H1 (cell line): ENCODE data around the gene SYNPR. TPM values are rescaled to one million over a fixed set of nuclear protein-coding genes. Genes with fewer than 3 reads are reported as not detected.

Source experiments
- CTCF ChIA-PET: fragments of 300-600 bp; sonication (Branson Sonifier 250); formaldehyde crosslinking; loops from one replicate; lab custom pipeline; 2021; ENCODE audit not compliant: partially characterized antibody; lab: Charles Lee
- POLR2A ChIA-PET: fragments of 300-600 bp; sonication (Branson Sonifier 250); formaldehyde crosslinking; loops from one replicate; lab custom pipeline; 2021; ENCODE audit warnings: inconsistent platforms; ENCODE audit not compliant: partially characterized antibody; lab: Charles Lee
- DNase-seq, 2 experiments: peaks; one replicate each; pipeline versions ENCODE4 v3.0.0 to v3.0.0-alpha.2; 2010 to 2022; ENCODE audit warnings: low spot score in 2 of 2, low read depth in 1 of 2, mixed read lengths in 1 of 2
- FAIRE-seq: peaks from 2 replicates; lab custom pipeline; 2011; peaks lifted over from hg19 to GRCh38; lab: Jason Lieb, UNC
- H2AFZ ChIP-seq: 2 replicates; pipeline ENCODE4 v1.8.1; 2012; ENCODE audit warnings: low read length, inconsistent platforms
- H2AK5ac ChIP-seq: 2 replicates; pipeline ENCODE4 v1.6.1; 2013; ENCODE audit warnings: low read depth, low read length
- H2BK120ac ChIP-seq: replicated peaks from 2 replicates; pipeline ENCODE3; 2013; ENCODE audit warnings: low read depth, low read length, inconsistent platforms
- H2BK12ac ChIP-seq: 2 replicates; pipeline ENCODE4 v1.6.1; 2013; ENCODE audit warnings: low read depth, low read length
- H2BK15ac ChIP-seq: 2 replicates; pipeline ENCODE4 v1.6.1; 2013; ENCODE audit warnings: low read length
- H2BK20ac ChIP-seq: 2 replicates; pipeline ENCODE4 v1.6.1; 2013; ENCODE audit warnings: low read length
- H2BK5ac ChIP-seq: 2 replicates; pipeline ENCODE4 v1.6.1; 2013; ENCODE audit warnings: low read depth, low read length
- H3K14ac ChIP-seq: 2 replicates; pipeline ENCODE4 v1.6.1; 2013; ENCODE audit warnings: inconsistent platforms; ENCODE audit not compliant: insufficient read length
- H3K18ac ChIP-seq: 2 replicates; pipeline ENCODE4 v1.6.1; 2013; ENCODE audit warnings: low read length; ENCODE audit errors: extremely low read depth
- H3K23ac ChIP-seq: 2 replicates; pipeline ENCODE4 v1.6.1; 2013; ENCODE audit warnings: inconsistent platforms; ENCODE audit not compliant: insufficient read length
- H3K23me2 ChIP-seq: 2 replicates; pipeline ENCODE4 v1.6.1; 2013; ENCODE audit warnings: low read depth, low read length
- H3K27ac ChIP-seq: 2 replicates; pipeline ENCODE4 v1.6.1; 2011; ENCODE audit warnings: low read depth, low read length, inconsistent platforms
- H3K27me3 ChIP-seq, 4 experiments: replicated peaks in 1 of 4; 1 replicate in 1 of 4; 2 replicates in 3 of 4; pipeline versions ENCODE4 v1.6.1 to v1.8.1; 2011 to 2013; ENCODE audit warnings: low read length in 3 of 4, mild to moderate bottlenecking in 3 of 4, inconsistent platforms in 2 of 4, mixed read lengths in 2 of 4, moderate library complexity in 1 of 4; ENCODE audit not compliant: control insufficient read depth in 3 of 4, insufficient read depth in 3 of 4; ENCODE audit errors: extremely low read depth in 1 of 4
- H3K36me3 ChIP-seq, 4 experiments: 2 replicates each; pipeline versions ENCODE4 v1.6.1 to v1.8.1; 2011 to 2013; ENCODE audit warnings: mild to moderate bottlenecking in 4 of 4, low read length in 3 of 4, moderate library complexity in 2 of 4, control low read depth in 1 of 4, inconsistent platforms in 1 of 4; ENCODE audit not compliant: insufficient read depth in 4 of 4, control insufficient read depth in 2 of 4
- H3K4ac ChIP-seq: replicated peaks from 2 replicates; pipeline ENCODE3; 2013; ENCODE audit warnings: low read length, low read depth, mixed read lengths, inconsistent platforms; ENCODE audit not compliant: insufficient read length
- H3K4me1 ChIP-seq, 4 experiments: replicated peaks in 1 of 4; 1 replicate in 1 of 4; 2 replicates in 3 of 4; pipeline versions ENCODE4 v1.6.1 to v1.8.1; 2011 to 2013; ENCODE audit warnings: low read length in 3 of 4, inconsistent platforms in 2 of 4, mixed read lengths in 1 of 4; ENCODE audit not compliant: insufficient read depth in 4 of 4, control insufficient read depth in 3 of 4
- H3K4me2 ChIP-seq, 2 experiments: 2 replicates each; pipeline versions ENCODE4 v1.6.1 to v1.8.1; 2011 to 2013; ENCODE audit warnings: low read depth in 2 of 2, low read length in 2 of 2, control low read depth in 1 of 2, inconsistent platforms in 1 of 2, mild to moderate bottlenecking in 1 of 2; ENCODE audit not compliant: insufficient read depth in 1 of 2
- H3K4me3 ChIP-seq, 4 experiments: fragments of 200-600, 300-600 bp in 1 of 4; sonication (generic), shearing (Covaris generic), sonication (Bioruptor Twin) in 1 of 4; 2 replicates each; pipeline versions ENCODE4 v1.5.1 to v1.8.1; 2011 to 2016; ENCODE audit warnings: low read length in 4 of 4, low read depth in 3 of 4, control low read depth in 2 of 4, inconsistent platforms in 2 of 4, mild to moderate bottlenecking in 2 of 4, mixed read lengths in 1 of 4, moderate library complexity in 1 of 4; ENCODE audit not compliant: insufficient read depth in 2 of 4; ENCODE audit errors: extremely low read depth in 1 of 4
- H3K56ac ChIP-seq: replicated peaks from 2 replicates; pipeline ENCODE3; 2013; ENCODE audit warnings: low read depth, mild to moderate bottlenecking, mixed read lengths, low read length, inconsistent platforms; ENCODE audit not compliant: insufficient read length
- H3K79me1 ChIP-seq: 2 replicates; pipeline ENCODE4 v1.6.1; 2013; ENCODE audit warnings: low read depth, low read length, control low read depth
- H3K79me2 ChIP-seq, 2 experiments: 2 replicates each; pipeline versions ENCODE4 v1.6.1 to v1.8.1; 2012 to 2013; ENCODE audit warnings: low read length in 2 of 2, mild to moderate bottlenecking in 2 of 2, inconsistent platforms in 1 of 2; ENCODE audit not compliant: insufficient read depth in 2 of 2, control insufficient read depth in 1 of 2
- H3K9ac ChIP-seq, 4 experiments: replicated peaks in 1 of 4; 1 replicate in 1 of 4; 2 replicates in 3 of 4; pipeline versions ENCODE4 v1.6.1 to v1.8.1; 2011 to 2013; ENCODE audit warnings: low read depth in 3 of 4, low read length in 3 of 4, control low read depth in 2 of 4, mild to moderate bottlenecking in 2 of 4, moderate library complexity in 2 of 4, inconsistent platforms in 1 of 4; ENCODE audit errors: extremely low read depth in 1 of 4
- H3K9me3 ChIP-seq, 2 experiments: 2 replicates each; pipeline versions ENCODE4 v1.6.1 to v1.8.1; 2012 to 2013; ENCODE audit warnings: mild to moderate bottlenecking in 2 of 2, moderate library complexity in 2 of 2, control low read depth in 1 of 2, inconsistent platforms in 1 of 2, low read depth in 1 of 2, low read length in 1 of 2, mixed read lengths in 1 of 2; ENCODE audit not compliant: insufficient read depth in 2 of 2
- H4K20me1 ChIP-seq, 2 experiments: replicated peaks in 1 of 2; 2 replicates each; pipeline versions ENCODE3 to v1.8.1; 2011 to 2013; ENCODE audit warnings: inconsistent platforms in 2 of 2, low read length in 2 of 2, mild to moderate bottlenecking in 1 of 2; ENCODE audit not compliant: insufficient read depth in 2 of 2, control insufficient read depth in 1 of 2
- H4K5ac ChIP-seq: 2 replicates; pipeline ENCODE4 v1.6.1; 2013; ENCODE audit warnings: low read length, low read depth, mixed read lengths, inconsistent platforms; ENCODE audit not compliant: insufficient read length
- H4K8ac ChIP-seq: 2 replicates; pipeline ENCODE4 v1.8.0; 2013; ENCODE audit warnings: mild to moderate bottlenecking, moderate library complexity, low read length, inconsistent platforms; ENCODE audit not compliant: insufficient read depth; ENCODE audit errors: extremely low read depth
- H4K91ac ChIP-seq: replicated peaks from 2 replicates; pipeline ENCODE3; 2013; ENCODE audit warnings: low read length, mixed read lengths, inconsistent platforms; ENCODE audit not compliant: insufficient read length
- BRCA1 ChIP-seq: IDR thresholded peaks from 2 replicates; pipeline ENCODE4 v1.6.1; 2012; ENCODE audit warnings: low read depth, low read length, improper control_type of control experiment
- JUN ChIP-seq: IDR thresholded peaks from 2 replicates; pipeline ENCODE4 v1.6.1; 2011; ENCODE audit warnings: low read depth, mild to moderate bottlenecking, improper control_type of control experiment, low read length
- NANOG ChIP-seq: IDR thresholded peaks from 2 replicates; pipeline ENCODE4 v1.6.1; 2011; ENCODE audit warnings: low read length, low read depth, mild to moderate bottlenecking, inconsistent platforms; ENCODE audit not compliant: insufficient read depth, poor library complexity, severe bottlenecking
- POU5F1 ChIP-seq: IDR thresholded peaks from 2 replicates; pipeline ENCODE4 v1.6.1; 2011; ENCODE audit warnings: low read depth, mild to moderate bottlenecking, low read length, moderate library complexity
- WGBS, 2 experiments: shearing (Covaris generic) in 1 of 2; methylation state at CpG; one replicate each; pipeline versions ENCODE4 v1.1.6 to v1.1.7; 2013 to 2015; ENCODE audit warnings: low lambda C conversion rate in 2 of 2, mixed read lengths in 2 of 2, inconsistent platforms in 1 of 2, low coverage in 1 of 2, missing lambda C conversion rate in 1 of 2; ENCODE audit not compliant: insufficient replicate concordance in 2 of 2, insufficient coverage in 1 of 2, insufficient read length in 1 of 2; ENCODE audit errors: extremely low coverage in 1 of 2, missing lambda C conversion rate in 1 of 2; 5-methylcytosine and 5-hydroxymethylcytosine counted together
- polyA plus RNA-seq, 7 experiments: library from polyadenylated mRNA; depleted of rRNA in 3 of 7; stranded (reverse) in 5 of 7; unstranded in 2 of 7; fragments of >200 nt in 5 of 7; fragments of 200-250 nt in 2 of 7; gene quantifications; 1 replicate in 5 of 7; 2 replicates in 1 of 7; 4 replicates in 1 of 7; pipeline versions ENCODE4 v1.2.1 to v1.2.3, GENCODE V29; 2011 to 2013; ENCODE audit warnings: missing spikeins in 2 of 7, mixed read lengths in 2 of 7
- total RNA-seq: library from RNA; stranded (reverse); fragmentation: NEBNext Ultra II Directional; extraction: Animal tissue kit (Norgen Biotek cat#: 25700); gene quantifications from 2 replicates; pipeline ENCODE4 v1.2.1, GENCODE V29; 2021

Gene SYNPR
- total and polyA plus RNA-seq, 2 of the 8 experiments (the other 6 are each of a cell fraction or from before 2014, with no cell fraction given) = 0.39 to 0.99 TPM

- TF ChIP-seq NANOG = peak; percentile 79
- peak; percentile 85 for TF ChIP-seq POU5F1
- no peak for TF ChIP-seq JUN
- TF ChIP-seq BRCA1 = no peak
- no peak overlapping the region for H2BK5ac ChIP-seq
- no peak overlapping the region for H3K4me3 ChIP-seq
- peaks cover 59 to 86% (median 77%) of the 10 kb centered on the region in 4 experiments for H3K27me3 ChIP-seq
- no peak overlapping the region for H3K56ac ChIP-seq
- no peaks in the 10 kb centered on the region for H3K9me3 ChIP-seq
- H3K4ac ChIP-seq = no peak overlapping the region
- H3K79me1 ChIP-seq = no peaks in the 10 kb centered on the region
- H4K20me1 ChIP-seq = peaks cover 0 to 9% of the 10 kb centered on the region in 2 experiments
- no peak overlapping the region for H4K5ac ChIP-seq
- WGBS, 2 experiments = 10% methylated on average over 2 of the region's 2 CpGs; no CpG with 5 or more reads in 1 of the 2 experiments
- H2BK20ac ChIP-seq = no peak overlapping the region
- H3K4me1 ChIP-seq = peaks cover 0 to 2% (median 0%) of the 10 kb centered on the region in 4 experiments; a peak in 1 of 7 replicates
- H4K8ac ChIP-seq = no peak overlapping the region
- no peak overlapping the region for H2AFZ ChIP-seq
- DNase-seq (peak in 1 of 2 experiments; percentile 19), FAIRE-seq (peak; percentile 28)
- no peak overlapping the region for H2AK5ac ChIP-seq
- H3K36me3 ChIP-seq = no peaks in the 10 kb centered on the region
- no peak overlapping the region for H2BK12ac ChIP-seq
- POLR2A ChIA-PET = no interaction called here
- H3K23me2 ChIP-seq = no peaks in the 10 kb centered on the region
- H2BK120ac ChIP-seq = no peak overlapping the region
- no peaks in the 10 kb centered on the region for H3K79me2 ChIP-seq
- no peak overlapping the region for H3K27ac ChIP-seq
- no peak overlapping the region for H3K9ac ChIP-seq
- no peak overlapping the region for H3K4me2 ChIP-seq
- no peak overlapping the region for H4K91ac ChIP-seq
- H3K23ac ChIP-seq = no peak overlapping the region
- CTCF ChIA-PET = no interaction called here
- no peak overlapping the region for H2BK15ac ChIP-seq
- no peak overlapping the region for H3K18ac ChIP-seq
- H3K14ac ChIP-seq = no peak overlapping the region
Measured at GRCh38 chr3:63309768-63310167, 31.7 kb downstream of the SYNPR start.
